Ovary (tissue), 3 donors: Measurements from ENCODE around the gene SND1.

ENCODE experiments used
- CTCF ChIP-seq, 3 donors: fragments of 450-650 bp in 2 of 3; fragments of 200-600 bp in 1 of 3; IDR thresholded peaks; one replicate each; pipeline versions ENCODE4 v1.5.1 to v1.8.0; 2016 to 2022; ENCODE audit warnings: antibody characterized with exemption in 3 of 3, mild to moderate bottlenecking in 1 of 3
- EP300 ChIP-seq: sonication (generic); formaldehyde crosslinking; IDR thresholded peaks from one replicate; pipeline ENCODE4 v1.6.1; 2017; ENCODE audit warnings: antibody characterized with exemption
- POLR2A ChIP-seq: fragments of 450-650 bp; IDR thresholded peaks from one replicate; pipeline ENCODE4 v1.6.1; 2017; ENCODE audit warnings: antibody characterized with exemption, mild to moderate bottlenecking, moderate library complexity
- donor health status: DM: no; HTN: no; CAD: no.

GRCh38 chr7:127890726-127891125 is 238.7 kb downstream of the SND1 start:
- TF ChIP-seq CTCF (IDR thresholded peaks at IDR 0.05), result no peak
- no peak for TF ChIP-seq POLR2A
- no peak for TF ChIP-seq EP300
